Measurements from ENCODE around the gene ATP1A1. TPM values are rescaled to one million over a fixed set of nuclear protein-coding genes. Genes with fewer than 3 reads are reported as not detected.

The ATP1A1 gene
- total RNA-seq, 3 donors from 2014 or later, result 334 to 383 (median 337) TPM

DNA sequence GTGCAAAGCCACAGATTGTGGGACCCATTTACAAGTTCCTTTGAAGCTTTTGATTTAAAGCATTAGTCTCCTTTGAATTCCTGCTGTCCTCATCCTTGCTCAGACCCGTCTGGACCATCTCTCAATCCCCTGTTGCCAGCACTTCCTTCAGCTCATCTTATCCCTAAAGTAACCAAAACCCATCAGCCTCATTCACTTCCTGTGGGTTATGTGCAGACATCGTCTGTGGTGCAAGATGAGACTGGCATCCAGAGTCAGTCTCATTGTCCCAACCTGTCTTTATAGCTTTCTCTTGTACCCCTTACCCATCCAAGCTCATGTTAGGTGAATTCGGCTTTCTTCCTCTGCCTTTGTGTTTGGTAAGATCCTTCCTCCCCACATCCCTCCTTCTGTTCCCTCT lies 29.3 kb downstream of the ATP1A1 start:
- no peak overlapping the region for H3K4me3 Mint-ChIP-seq
- ATAC-seq (no peak), DNase-seq (no peak)
- no peaks in the 10 kb centered on the region for H3K27me3 Mint-ChIP-seq (ENCODE audit: low read depth)
- H3K9me3 Mint-ChIP-seq, result no peaks in the 10 kb centered on the region
- peaks cover 96% of the 10 kb centered on the region for H3K36me3 Mint-ChIP-seq (ENCODE audit: insufficient read depth)
- H3K4me1 Mint-ChIP-seq (ENCODE audit: low read depth), result peaks cover 21% of the 10 kb centered on the region

DNA sequence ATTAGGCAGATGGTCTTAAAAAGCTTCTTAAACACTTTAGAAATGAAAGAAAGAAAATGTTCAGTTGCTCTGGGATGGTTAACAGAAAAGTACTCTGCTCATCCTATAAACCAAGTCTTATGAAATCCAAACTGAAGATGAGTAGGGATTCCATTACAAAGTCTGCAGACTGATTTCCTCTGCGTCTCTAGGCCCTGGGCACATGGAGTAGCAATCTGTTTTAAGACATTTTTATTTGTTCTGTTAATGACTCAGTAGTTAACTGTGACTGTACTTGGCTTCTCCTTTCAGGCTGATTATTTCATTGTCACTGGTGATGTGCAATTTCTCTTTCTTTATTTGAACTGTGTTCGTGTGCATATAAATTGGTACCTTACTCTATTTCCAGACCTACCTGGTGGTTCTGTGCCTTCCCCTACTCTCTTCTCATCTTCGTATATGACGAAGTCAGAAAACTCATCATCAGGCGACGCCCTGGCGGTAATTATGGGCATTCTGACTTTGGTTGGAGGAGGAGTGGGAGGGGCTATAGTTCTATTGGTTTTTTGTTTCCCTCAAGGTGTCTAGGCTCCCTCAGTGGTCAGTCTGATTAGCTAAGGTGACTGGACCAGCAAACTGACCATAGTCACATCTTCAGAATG lies 30.6 kb downstream of the ATP1A1 start:
- H3K9me3 Mint-ChIP-seq, result no peaks in the 10 kb centered on the region
- no peak overlapping the region for H3K4me3 Mint-ChIP-seq
- DNase-seq (no peak), ATAC-seq (no peak)
- peaks cover 90% of the 10 kb centered on the region for H3K36me3 Mint-ChIP-seq (ENCODE audit: insufficient read depth)
- no peaks in the 10 kb centered on the region for H3K27me3 Mint-ChIP-seq (ENCODE audit: low read depth)
- peaks cover 21% of the 10 kb centered on the region for H3K4me1 Mint-ChIP-seq (ENCODE audit: low read depth)

DNA sequence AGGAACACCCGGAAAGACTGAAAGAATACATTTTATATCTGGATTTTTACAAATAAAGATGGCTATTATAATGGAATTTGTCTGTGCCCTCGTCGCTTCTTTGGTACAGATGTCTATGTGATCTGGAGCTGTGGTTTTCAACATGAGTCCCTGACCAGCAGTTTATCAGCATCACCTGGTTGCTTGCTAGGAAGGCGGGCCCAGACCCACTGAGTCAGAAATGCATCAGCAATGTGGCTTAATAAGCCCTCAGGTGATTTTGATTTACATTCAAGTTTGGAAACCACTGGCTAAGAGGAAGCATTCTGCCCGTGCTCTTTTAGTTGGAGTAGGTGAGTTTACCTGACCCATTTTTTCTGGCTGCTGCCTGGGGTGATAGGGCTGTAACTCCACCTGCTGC lies 31.7 kb downstream of the ATP1A1 start:
- H3K4me1 Mint-ChIP-seq (ENCODE audit: low read depth), result peaks cover 21% of the 10 kb centered on the region

DNA sequence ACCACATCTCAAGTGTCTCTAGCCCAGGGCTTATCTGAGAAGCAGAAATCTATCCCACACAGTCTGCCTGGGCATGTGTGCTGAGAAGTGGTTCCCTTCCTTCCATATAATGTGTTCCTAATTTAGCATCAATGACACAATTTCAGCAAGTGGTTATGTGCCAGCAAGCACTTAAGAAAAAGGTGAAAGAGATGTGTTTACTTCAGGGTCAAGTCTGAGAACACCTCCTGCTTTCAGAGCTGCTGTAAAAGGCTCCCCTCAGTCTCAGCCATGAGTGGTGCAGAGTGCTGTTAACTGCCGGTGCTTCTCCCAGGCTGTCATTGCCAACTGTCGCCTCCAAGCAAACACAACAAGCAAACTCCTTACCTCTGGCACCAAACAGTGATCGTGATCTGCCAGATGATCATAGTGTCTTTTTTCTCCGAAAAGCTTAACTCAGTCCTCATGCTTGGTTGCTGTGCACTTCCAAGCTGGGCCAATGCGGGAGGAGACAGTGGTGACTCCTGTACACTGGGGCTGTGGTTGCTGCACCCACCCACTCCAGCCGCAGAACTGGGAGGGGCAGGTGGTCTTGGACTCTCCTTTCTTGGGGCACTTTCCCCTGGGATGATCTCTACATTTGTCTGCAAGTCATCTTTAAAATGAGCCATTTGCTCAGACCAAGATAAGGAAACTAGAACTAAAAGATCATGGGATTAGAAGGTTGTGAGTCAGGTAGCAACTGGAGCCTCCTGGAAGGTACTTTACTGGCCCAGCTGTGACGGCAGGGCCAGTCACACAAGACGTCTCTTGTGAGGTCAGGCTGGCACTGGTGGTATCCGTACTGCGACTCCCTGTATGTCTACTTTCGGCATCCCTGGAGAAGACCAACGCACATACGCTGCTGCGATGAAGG lies 32.4 kb downstream of the ATP1A1 start:
- DNase-seq (no peak), ATAC-seq (no peak)
- Mint-ChIP-seq H3K9me3 (no peaks in the 10 kb centered on the region), H3K36me3 (ENCODE audit: insufficient read depth) (peaks cover 74% of the 10 kb centered on the region), H3K4me1 (ENCODE audit: low read depth) (peaks cover 16% of the 10 kb centered on the region), H3K4me3 (no peak overlapping the region), H3K27me3 (ENCODE audit: low read depth) (no peaks in the 10 kb centered on the region)

More for the DNA sequence above, 31.7 kb downstream of the ATP1A1 start:
- no peak for ATAC-seq
- DNase-seq, result no peak
- Mint-ChIP-seq H3K36me3 (ENCODE audit: insufficient read depth) (peaks cover 79% of the 10 kb centered on the region), H3K27me3 (ENCODE audit: low read depth) (no peaks in the 10 kb centered on the region), H3K4me3 (no peak overlapping the region), H3K9me3 (no peaks in the 10 kb centered on the region)

DNA sequence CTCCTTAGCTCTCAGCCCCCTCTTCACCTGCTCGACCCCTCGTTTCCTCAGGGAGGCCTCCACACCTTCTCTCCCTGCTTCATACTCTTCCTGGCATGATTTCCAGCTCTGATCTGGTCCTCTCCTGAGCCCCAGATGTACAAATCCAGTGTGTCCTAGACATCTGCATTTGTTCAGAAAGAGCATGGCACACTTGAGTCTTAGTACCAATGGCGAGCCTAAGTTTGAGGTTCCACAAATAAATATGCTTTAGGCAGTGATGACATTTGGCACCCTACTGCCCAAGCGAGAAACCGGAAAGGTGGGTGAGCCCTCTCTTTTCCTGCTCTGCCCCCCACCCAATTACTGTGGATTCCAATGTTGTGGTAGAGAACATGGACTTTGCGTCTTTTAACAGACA lies 34.0 kb downstream of the ATP1A1 start:
- DNase-seq, result no peak
- H3K36me3 Mint-ChIP-seq (ENCODE audit: insufficient read depth), result peaks cover 62% of the 10 kb centered on the region

DNA sequence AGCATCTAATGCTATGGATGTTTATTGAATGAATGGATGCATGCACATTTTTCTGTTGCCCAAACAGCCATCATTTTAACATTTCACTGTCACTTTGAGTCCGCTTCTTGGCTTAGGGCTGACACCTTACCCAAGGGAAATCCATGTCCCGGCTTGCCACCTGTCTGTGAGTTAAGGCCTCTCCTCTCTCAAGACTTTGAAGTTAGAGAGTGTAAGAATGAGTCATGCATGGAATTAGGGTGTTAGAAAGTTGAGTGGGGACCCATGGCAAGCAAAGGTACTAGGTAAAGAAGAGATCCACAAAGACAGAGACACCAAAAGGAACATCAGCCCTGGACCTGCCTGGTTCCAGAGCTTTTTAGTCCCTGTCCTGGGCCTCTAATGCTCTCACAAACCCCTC lies 35.1 kb downstream of the ATP1A1 start:
- Mint-ChIP-seq H3K9me3 (no peaks in the 10 kb centered on the region), H3K27me3 (ENCODE audit: low read depth) (no peaks in the 10 kb centered on the region), H3K36me3 (ENCODE audit: insufficient read depth) (peaks cover 54% of the 10 kb centered on the region), H3K4me1 (ENCODE audit: low read depth) (peaks cover 6% of the 10 kb centered on the region), H3K4me3 (no peak overlapping the region)
- DNase-seq (no peak), ATAC-seq (no peak)

More for the DNA sequence above, 34.0 kb downstream of the ATP1A1 start:
- Mint-ChIP-seq H3K4me1 (ENCODE audit: low read depth) (peaks cover 12% of the 10 kb centered on the region), H3K27me3 (ENCODE audit: low read depth) (no peaks in the 10 kb centered on the region), H3K4me3 (no peak overlapping the region), H3K9me3 (no peaks in the 10 kb centered on the region)
- no peak for ATAC-seq

DNA sequence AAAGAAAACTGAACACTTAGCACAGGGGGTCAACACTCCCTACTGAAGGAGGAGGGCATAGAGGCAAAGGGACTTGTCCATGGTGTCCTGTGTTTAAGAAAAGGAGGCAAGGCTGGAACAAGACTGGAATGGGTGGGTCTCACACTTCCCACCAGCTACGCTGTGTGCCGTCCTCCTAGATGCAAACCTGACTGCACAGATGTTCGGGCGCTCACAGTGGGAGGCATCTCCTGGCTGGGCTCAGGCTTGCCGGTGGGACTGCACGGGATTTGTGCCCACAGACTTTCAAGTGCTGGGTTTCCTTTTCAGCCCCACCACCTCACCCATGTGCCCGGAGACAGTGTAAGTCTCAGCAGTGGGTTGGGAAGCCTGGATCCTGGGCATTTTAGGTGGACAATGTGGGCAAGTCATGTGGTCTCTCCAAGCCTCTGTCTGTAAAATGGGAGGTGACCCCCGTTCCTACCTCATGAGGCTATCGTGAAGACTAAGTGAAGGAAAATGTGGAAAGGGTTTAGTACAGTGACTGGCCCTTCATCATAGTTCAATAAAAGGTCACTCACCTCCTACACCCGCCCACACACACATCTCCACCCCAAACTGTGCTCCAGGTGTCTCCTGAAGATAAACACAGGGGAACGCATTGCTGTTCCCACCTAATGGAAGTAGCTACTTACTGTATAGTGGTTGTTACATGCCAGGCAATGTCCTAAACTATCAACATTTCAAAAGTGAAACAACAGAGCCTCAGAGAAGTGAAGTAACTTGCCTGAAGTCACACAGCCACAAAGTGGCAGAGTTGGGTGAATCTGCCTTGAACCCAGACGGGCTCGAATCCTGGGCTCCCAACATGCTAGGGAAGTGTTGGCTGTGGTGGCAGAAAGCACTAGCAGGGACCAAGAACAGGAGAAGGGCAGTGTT lies 36.0 kb downstream of the ATP1A1 start:
- Mint-ChIP-seq H3K4me3 (no peak overlapping the region), H3K36me3 (ENCODE audit: insufficient read depth) (peaks cover 48% of the 10 kb centered on the region), H3K9me3 (no peaks in the 10 kb centered on the region), H3K27me3 (ENCODE audit: low read depth) (no peaks in the 10 kb centered on the region), H3K4me1 (ENCODE audit: low read depth) (peaks cover 9% of the 10 kb centered on the region)
- DNase-seq (no peak), ATAC-seq (no peak)

DNA sequence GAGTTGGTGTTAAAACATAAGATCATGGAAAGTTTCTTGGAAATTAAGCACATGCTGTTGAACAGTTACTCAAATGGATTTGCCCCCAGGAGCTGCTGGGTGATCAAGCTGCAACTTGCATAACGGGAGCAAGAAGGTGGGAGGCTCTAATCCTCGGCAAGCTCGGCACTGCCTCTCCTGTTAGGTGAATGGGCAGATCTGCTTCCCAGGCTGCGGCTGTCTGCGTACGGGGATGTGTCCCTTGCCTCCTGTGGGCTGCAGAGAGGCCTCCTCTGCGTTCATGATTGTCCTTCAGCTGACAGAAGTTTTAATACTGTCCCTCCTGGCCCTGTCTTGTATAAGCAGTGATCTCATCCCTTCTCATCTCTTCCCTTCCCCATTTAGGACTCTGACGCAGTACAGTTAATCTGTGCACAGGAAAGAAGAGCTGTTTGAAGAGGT lies 36.7 kb downstream of the ATP1A1 start:
- Mint-ChIP-seq H3K4me3 (no peak overlapping the region), H3K4me1 (ENCODE audit: low read depth) (peaks cover 9% of the 10 kb centered on the region), H3K27me3 (ENCODE audit: low read depth) (no peaks in the 10 kb centered on the region), H3K36me3 (ENCODE audit: insufficient read depth) (peaks cover 41% of the 10 kb centered on the region), H3K9me3 (no peaks in the 10 kb centered on the region)
- ATAC-seq (no peak), DNase-seq (no peak)

DNA sequence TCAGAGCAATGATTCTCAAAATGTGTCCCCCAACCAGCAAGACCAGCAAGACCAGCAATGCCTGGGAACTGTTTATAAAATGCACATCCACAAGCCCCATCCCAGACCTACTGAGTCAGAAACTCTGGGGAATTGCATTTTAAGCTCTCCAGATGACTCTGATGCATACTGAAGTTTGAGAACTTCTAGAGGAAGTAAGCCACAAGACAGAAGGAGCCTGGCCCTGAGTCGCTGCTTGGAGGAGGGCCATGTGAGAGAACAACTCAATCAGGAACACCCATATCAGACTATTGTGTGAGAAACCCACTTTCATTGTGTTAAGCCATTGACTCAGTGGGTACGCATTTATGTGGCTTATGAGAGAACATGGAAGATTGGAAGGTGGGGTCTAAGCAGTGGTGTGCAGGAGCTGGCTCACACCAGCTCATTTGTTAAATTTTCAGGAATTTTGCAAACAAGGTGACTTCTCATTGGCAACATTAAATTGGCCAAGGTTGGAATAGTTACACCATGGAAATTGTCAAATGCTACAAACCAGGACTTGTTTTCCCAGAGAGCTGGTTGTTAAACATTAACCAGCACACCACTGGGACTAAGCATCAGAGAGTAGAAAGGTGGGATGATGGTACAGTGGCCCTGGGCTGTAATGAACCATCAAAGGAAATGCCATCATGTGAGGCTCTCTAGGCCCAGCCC lies 38.9 kb downstream of the ATP1A1 start:
- Mint-ChIP-seq H3K4me1 (ENCODE audit: low read depth) (peaks cover 13% of the 10 kb centered on the region), H3K4me3 (no peak overlapping the region), H3K27me3 (ENCODE audit: low read depth) (no peaks in the 10 kb centered on the region), H3K9me3 (no peaks in the 10 kb centered on the region), H3K36me3 (ENCODE audit: insufficient read depth) (peaks cover 21% of the 10 kb centered on the region)
- DNase-seq (no peak), ATAC-seq (no peak)

DNA sequence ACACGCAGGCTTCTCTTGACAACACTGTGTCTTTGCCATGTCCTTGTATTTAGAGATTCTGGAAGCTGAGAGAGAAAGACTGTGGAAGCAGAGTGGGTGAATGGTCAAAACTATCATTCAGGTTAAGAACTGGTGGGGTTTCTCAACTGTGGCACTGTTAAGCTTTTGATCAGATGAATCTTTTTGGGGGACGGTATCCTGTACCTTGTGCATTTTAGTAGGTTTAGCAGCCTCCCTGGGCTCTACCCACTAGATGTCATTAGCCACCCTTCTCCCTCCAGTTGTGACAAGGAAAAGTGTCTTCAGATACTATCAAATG lies 39.4 kb downstream of the ATP1A1 start:
- peaks cover 16% of the 10 kb centered on the region for H3K36me3 Mint-ChIP-seq (ENCODE audit: insufficient read depth)
- H3K27me3 Mint-ChIP-seq (ENCODE audit: low read depth), result no peaks in the 10 kb centered on the region
- no peaks in the 10 kb centered on the region for H3K9me3 Mint-ChIP-seq
- ATAC-seq, result no peak
- H3K4me1 Mint-ChIP-seq (ENCODE audit: low read depth), result peaks cover 15% of the 10 kb centered on the region
- H3K4me3 Mint-ChIP-seq, result no peak overlapping the region
- no peak for DNase-seq

DNA sequence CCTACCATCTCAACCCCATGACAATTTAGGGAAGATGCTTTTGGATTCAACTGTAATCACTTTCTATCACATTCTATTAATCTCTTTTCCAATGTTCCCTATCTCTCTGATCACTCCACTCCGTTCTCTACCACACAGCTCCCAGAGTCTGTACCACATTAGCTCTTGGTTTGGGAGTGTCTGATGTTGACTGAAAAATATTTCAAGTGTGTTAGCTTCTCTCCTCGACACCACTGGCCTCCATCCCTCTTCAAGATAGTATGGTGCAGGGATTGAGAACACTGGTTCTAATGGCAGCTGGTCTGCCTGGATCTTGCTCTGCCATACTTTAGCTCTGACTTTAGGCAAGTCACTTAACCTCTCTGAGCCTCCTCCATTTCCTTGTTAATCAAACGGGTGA lies 39.9 kb downstream of the ATP1A1 start:
- DNase-seq, result no peak
- H3K4me3 Mint-ChIP-seq, result no peak overlapping the region
- no peaks in the 10 kb centered on the region for H3K9me3 Mint-ChIP-seq
- H3K36me3 Mint-ChIP-seq (ENCODE audit: insufficient read depth), result peaks cover 15% of the 10 kb centered on the region
- peaks cover 20% of the 10 kb centered on the region for H3K4me1 Mint-ChIP-seq (ENCODE audit: low read depth)
- H3K27me3 Mint-ChIP-seq (ENCODE audit: low read depth), result no peaks in the 10 kb centered on the region
- ATAC-seq, result no peak

DNA sequence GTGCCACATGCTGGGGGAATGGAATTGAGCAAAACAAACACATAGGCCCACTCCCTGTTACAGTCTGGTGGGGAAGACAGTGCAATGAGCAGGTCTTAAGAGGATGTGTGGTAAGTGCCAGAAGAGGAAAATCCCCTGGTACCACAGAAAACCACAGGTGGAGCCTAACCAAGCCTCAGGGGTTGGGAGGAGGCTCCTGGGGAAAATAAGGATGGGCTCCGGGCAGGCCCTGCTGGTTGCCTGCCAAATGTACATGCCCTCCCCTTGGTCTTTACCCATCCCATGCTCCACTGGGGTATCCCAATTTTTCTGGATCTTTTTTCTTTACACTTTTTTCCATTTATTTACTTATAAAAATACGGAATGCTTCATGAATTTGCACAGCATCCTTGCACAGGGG lies 40.4 kb downstream of the ATP1A1 start:
- peaks cover 23% of the 10 kb centered on the region for H3K4me1 Mint-ChIP-seq (ENCODE audit: low read depth)
- H3K4me3 Mint-ChIP-seq, result no peak overlapping the region
- no peaks in the 10 kb centered on the region for H3K27me3 Mint-ChIP-seq (ENCODE audit: low read depth)
- peaks cover 10% of the 10 kb centered on the region for H3K36me3 Mint-ChIP-seq (ENCODE audit: insufficient read depth)
- no peaks in the 10 kb centered on the region for H3K9me3 Mint-ChIP-seq
- no peak for DNase-seq
- no peak for ATAC-seq

DNA sequence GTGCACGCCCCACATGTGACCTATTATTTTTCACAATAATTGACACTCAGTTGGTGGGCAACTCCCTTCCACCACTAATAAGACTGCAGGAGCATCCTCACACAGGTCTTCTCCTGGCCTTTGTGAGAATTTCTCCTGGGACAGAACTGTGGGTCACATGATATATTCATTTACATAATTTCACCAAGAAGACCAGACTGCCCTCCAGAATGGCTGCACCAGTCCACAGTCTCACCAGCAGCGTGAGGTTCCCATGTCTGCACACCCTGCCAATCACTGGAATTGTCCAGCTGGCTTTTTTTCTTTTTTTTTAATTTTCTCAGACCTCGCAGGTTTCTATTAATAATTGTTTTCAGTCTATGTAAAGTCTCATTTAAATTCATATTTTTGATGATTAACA lies 41.3 kb downstream of the ATP1A1 start:
- Mint-ChIP-seq H3K4me1 (ENCODE audit: low read depth) (peaks cover 30% of the 10 kb centered on the region), H3K27me3 (ENCODE audit: low read depth) (no peaks in the 10 kb centered on the region), H3K4me3 (no peak overlapping the region), H3K9me3 (no peaks in the 10 kb centered on the region), H3K36me3 (ENCODE audit: insufficient read depth) (peaks cover 10% of the 10 kb centered on the region)
- ATAC-seq (no peak), DNase-seq (no peak)

DNA sequence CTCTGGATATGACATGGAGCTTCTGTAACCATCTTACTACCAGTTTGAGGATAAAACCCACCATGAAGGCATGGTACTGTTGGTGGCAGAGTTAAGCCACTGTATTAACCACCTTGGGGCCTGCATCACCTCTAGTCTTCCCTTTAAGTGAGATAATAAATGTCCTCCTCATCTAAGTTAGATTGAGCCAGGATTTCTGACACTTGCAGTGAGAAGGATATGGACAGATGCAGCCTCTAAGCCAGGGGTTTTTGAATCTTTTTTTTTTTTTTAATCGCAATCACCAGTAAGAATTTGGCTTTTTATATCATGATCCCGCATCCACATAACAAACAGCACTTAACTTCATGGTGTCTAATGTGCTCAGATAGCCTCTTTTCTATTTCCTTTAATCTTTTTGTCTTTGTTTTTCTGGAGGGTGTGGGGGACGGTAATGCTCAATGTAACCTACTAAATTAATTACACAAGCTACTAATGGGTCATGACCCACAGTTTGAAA lies 42.2 kb downstream of the ATP1A1 start:
- ATAC-seq (no peak), DNase-seq (no peak)
- Mint-ChIP-seq H3K36me3 (ENCODE audit: insufficient read depth) (peaks cover 9% of the 10 kb centered on the region), H3K4me3 (no peak overlapping the region), H3K27me3 (ENCODE audit: low read depth) (no peaks in the 10 kb centered on the region), H3K9me3 (no peaks in the 10 kb centered on the region), H3K4me1 (ENCODE audit: low read depth) (peaks cover 31% of the 10 kb centered on the region)
